Skeletal muscle satellite cell (primary cell): ENCODE measurements around the gene GPR143. TPM values are rescaled to one million over a fixed set of nuclear protein-coding genes. Genes with fewer than 3 reads are reported as not detected.
"Not testable (repeated sequence)": the region's sequence is repeated elsewhere in the genome, so short reads cannot be mapped to it uniquely, and the experiment has no call there.

Experiments
- H3K27me3 ChIP-seq: 2 replicates; pipeline ENCODE4 v1.7.0; 2013; ENCODE audit warnings: low read length; ENCODE audit not compliant: control insufficient read depth, insufficient read depth
- H3K36me3 ChIP-seq: 2 replicates; pipeline ENCODE4 v1.7.0; 2013; ENCODE audit warnings: mild to moderate bottlenecking, control low read depth, low read length; ENCODE audit not compliant: insufficient read depth
- H3K4me1 ChIP-seq: 2 replicates; pipeline ENCODE4 v1.7.0; 2013; ENCODE audit warnings: low read length; ENCODE audit not compliant: control insufficient read depth, insufficient read depth
- H3K4me2 ChIP-seq: 2 replicates; pipeline ENCODE4 v1.7.0; 2013; ENCODE audit warnings: mild to moderate bottlenecking, low read length
- H3K4me3 ChIP-seq: 2 replicates; pipeline ENCODE4 v1.7.0; 2013; ENCODE audit warnings: low read length
- H3K9ac ChIP-seq: 2 replicates; pipeline ENCODE4 v1.7.0; 2013; ENCODE audit warnings: mild to moderate bottlenecking, low read depth, low read length, moderate library complexity
- H3K9me3 ChIP-seq: replicated peaks from 2 replicates; pipeline ENCODE4 v1.7.0; 2013; ENCODE audit warnings: mild to moderate bottlenecking, control low read depth, low read length
- total RNA-seq: library from RNA; depleted of rRNA; stranded (reverse); fragments of >200 nt; gene quantifications from 2 replicates; pipeline ENCODE4 v1.2.3, GENCODE V29; 2012; rRNA removed

The GPR143 gene
- 0.25 TPM in 1 of 2 replicates, not detected in the other for total RNA-seq

DNA sequence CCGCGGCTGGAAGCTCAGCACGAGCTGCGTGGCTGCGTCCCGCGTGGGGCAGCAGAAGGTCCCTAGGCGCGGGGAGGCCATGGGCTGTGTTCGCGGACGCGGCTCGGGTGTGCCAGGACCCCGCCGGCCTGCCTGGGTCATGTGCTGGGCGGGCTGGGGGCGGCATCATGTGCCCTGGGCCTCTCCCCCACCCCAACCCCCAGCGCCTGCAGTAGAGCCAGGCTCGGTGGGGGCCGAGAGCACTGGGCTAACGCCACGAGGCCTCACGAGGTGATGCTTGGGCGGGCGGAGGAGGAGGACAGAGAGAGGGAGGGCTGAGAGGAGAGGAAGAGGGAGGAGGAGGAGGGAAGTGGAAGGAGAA lies at the start of gene GPR143:
TSS of gene GPR143 (minus strand) at position 111 of the 361 bp plus-strand sequence. CDS start at position 81, 30 bp downstream.
- no peak within 1 kb of the TSS for H3K4me2 ChIP-seq
- H3K4me1 ChIP-seq = no peaks in the 10 kb centered on the region
- H3K9me3 ChIP-seq = no peaks in the 10 kb centered on the region
- no peak within 1 kb of the TSS for H3K4me3 ChIP-seq
- H3K27me3 ChIP-seq = peaks cover 6% of the 10 kb centered on the region
- no peaks in the 10 kb centered on the region for H3K36me3 ChIP-seq
- no peak within 1 kb of the TSS for H3K9ac ChIP-seq

DNA sequence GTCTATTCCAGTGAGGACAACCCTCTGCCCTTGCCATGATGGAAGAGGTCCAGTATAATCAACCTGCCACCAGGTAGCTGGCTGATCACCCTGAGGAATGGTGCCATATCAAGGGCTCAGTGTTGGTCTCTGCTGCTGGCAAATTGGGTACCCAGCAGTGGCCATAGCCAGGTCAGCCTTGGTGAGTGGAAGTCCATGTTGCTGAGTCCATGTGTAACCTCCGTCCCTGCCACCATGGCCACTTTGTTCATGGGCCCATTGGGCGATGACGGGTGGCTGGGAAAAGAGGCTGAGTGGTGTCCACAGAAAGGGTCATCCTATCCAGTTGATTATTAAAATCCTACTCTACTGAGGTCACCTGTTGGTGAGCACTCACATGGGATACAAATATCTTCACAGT lies 45.4 kb upstream of the GPR143 start:
- not testable (repeated sequence) for H3K4me1 ChIP-seq, H3K4me2 ChIP-seq, H3K27me3 ChIP-seq, H3K4me3 ChIP-seq, H3K9me3 ChIP-seq, H3K9ac ChIP-seq, H3K36me3 ChIP-seq

DNA sequence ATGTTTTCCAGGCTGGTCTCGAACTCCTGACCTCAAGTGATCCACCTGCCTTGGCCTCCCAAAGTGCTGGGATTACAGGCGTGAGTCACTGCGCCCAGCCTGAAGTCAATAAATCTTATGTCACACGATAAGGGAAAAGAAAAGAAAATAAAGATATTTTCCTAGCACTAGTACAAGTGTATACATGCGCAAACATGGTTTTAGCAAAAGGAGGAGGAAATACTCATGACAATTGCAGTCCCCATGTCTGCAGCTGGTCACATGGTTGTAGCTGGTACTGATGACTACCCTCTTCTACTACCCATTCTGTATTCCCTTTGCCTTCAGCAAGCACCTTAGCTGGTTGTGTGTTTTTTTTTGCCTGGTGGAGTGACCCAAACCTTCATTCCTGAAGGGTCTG lies 44.2 kb upstream of the GPR143 start:
- not testable (repeated sequence) for H3K4me2 ChIP-seq, H3K4me3 ChIP-seq, H3K4me1 ChIP-seq, H3K36me3 ChIP-seq, H3K27me3 ChIP-seq, H3K9me3 ChIP-seq, H3K9ac ChIP-seq

DNA sequence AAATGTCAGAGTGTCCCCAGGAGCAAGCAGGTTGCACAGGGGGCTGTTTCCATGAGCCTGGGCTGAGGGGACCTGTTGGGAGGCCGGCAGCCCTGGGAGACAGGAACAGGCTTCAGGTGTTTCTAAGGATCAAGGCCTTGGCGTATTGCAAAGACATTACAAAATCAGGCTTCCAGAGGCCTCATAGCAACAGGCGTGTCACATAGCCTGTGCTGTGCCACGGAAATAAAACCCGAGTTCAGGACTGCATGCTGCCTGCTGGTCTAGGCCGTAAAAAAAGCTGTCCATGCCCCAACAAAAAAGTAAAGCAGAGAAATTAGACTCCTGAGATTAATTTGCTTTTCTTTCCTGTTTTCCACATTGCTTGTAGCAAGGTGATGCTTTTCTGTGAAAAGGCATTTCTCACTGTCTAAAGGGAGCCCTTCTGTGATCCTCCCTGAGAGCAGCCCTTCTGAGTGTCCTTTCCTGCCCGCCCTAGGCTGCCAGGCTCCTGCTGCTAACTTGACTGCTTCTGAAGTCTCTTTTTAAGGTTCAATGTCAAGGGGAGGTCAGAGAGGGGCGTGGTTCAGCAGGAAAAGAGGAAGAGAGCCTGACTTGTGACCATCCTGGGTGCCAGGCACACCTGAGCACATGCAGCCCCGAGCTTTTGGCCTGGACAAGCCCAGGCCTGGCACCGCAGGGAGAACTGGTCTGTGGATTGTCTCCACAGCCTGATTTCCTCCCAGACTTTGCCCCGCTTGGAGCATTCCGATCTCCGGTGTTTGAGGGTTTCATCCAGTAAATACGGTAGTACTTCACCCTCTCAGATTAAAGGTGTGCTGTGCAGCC lies 41.9 kb upstream of the GPR143 start:
- Histone ChIP-seq H3K4me3 (no peak overlapping the region), H3K9me3 (no peaks in the 10 kb centered on the region), H3K4me2 (no peak overlapping the region), H3K4me1 (no peaks in the 10 kb centered on the region), H3K9ac (no peak overlapping the region), H3K36me3 (no peaks in the 10 kb centered on the region), H3K27me3 (no peaks in the 10 kb centered on the region)

GRCh38 chrX:9805956-9806355 lies 40.3 kb upstream of the GPR143 start:
- H3K4me3 ChIP-seq = no peak overlapping the region
- no peaks in the 10 kb centered on the region for H3K9me3 ChIP-seq
- H3K27me3 ChIP-seq = no peaks in the 10 kb centered on the region
- no peaks in the 10 kb centered on the region for H3K4me1 ChIP-seq
- no peak overlapping the region for H3K4me2 ChIP-seq
- no peaks in the 10 kb centered on the region for H3K36me3 ChIP-seq
- H3K9ac ChIP-seq = no peak overlapping the region

- Histone ChIP-seq H3K4me3 (no peak overlapping the region), H3K27me3 (no peaks in the 10 kb centered on the region), H3K9ac (no peak overlapping the region), H3K4me2 (no peak overlapping the region), H3K9me3 (no peaks in the 10 kb centered on the region), H3K4me1 (no peaks in the 10 kb centered on the region), H3K36me3 (no peaks in the 10 kb centered on the region)
These were observed 38.8 kb upstream of the GPR143 start for GRCh38 chrX:9804444-9804843.

GRCh38 chrX:9802737-9803136 lies 37.1 kb upstream of the GPR143 start:
- no peak overlapping the region for H3K4me2 ChIP-seq
- no peaks in the 10 kb centered on the region for H3K4me1 ChIP-seq
- H3K36me3 ChIP-seq = no peaks in the 10 kb centered on the region
- H3K9me3 ChIP-seq = no peaks in the 10 kb centered on the region
- no peak overlapping the region for H3K4me3 ChIP-seq
- peaks cover 3% of the 10 kb centered on the region for H3K27me3 ChIP-seq
- H3K9ac ChIP-seq = no peak overlapping the region

- Histone ChIP-seq H3K4me3 (no peak overlapping the region), H3K4me2 (no peak overlapping the region), H3K9me3 (no peaks in the 10 kb centered on the region), H3K9ac (no peak overlapping the region), H3K27me3 (peaks cover 3% of the 10 kb centered on the region), H3K36me3 (no peaks in the 10 kb centered on the region), H3K4me1 (no peaks in the 10 kb centered on the region)
These were observed 32.0 kb upstream of the GPR143 start for GRCh38 chrX:9797384-9798360.

GRCh38 chrX:9794495-9794894 lies 28.8 kb upstream of the GPR143 start:
- no peaks in the 10 kb centered on the region for H3K9me3 ChIP-seq
- peaks cover 3% of the 10 kb centered on the region for H3K27me3 ChIP-seq
- no peaks in the 10 kb centered on the region for H3K36me3 ChIP-seq
- H3K4me1 ChIP-seq = no peaks in the 10 kb centered on the region
- H3K9ac ChIP-seq = no peak overlapping the region
- no peak overlapping the region for H3K4me3 ChIP-seq
- H3K4me2 ChIP-seq = no peak overlapping the region

- H3K36me3 ChIP-seq = no peaks in the 10 kb centered on the region
- H3K4me2 ChIP-seq = no peak overlapping the region
- H3K27me3 ChIP-seq = peaks cover 22% of the 10 kb centered on the region
- no peaks in the 10 kb centered on the region for H3K4me1 ChIP-seq
- no peaks in the 10 kb centered on the region for H3K9me3 ChIP-seq
- H3K9ac ChIP-seq = no peak overlapping the region
- no peak overlapping the region for H3K4me3 ChIP-seq
These were observed 25.2 kb upstream of the GPR143 start for GRCh38 chrX:9790866-9791265.

- H3K27me3 ChIP-seq = peaks cover 30% of the 10 kb centered on the region
- H3K4me1 ChIP-seq = no peaks in the 10 kb centered on the region
- H3K9me3 ChIP-seq = peaks cover 5% of the 10 kb centered on the region
- H3K9ac ChIP-seq = no peak overlapping the region
- no peaks in the 10 kb centered on the region for H3K36me3 ChIP-seq
- no peak overlapping the region for H3K4me3 ChIP-seq
- H3K4me2 ChIP-seq = no peak overlapping the region
These were observed 23.9 kb upstream of the GPR143 start for GRCh38 chrX:9789555-9789954.
